HEK293 (cell line): Measurements from ENCODE around the gene OR2V2.

Source experiments
- CTCF ChIA-PET: fragments of 350-600 bp; formaldehyde crosslinking; extraction: SDS; loops from one replicate; lab custom pipeline; 2021; ENCODE audit warnings: antibody characterized with exemption; lab: Yijun Ruan, JAX
- POLR2A ChIA-PET: fragments of 300-600 bp; formaldehyde crosslinking; extraction: SDS; loops from one replicate; lab custom pipeline; 2020; ENCODE audit warnings: antibody characterized with exemption, inconsistent platforms; lab: Yijun Ruan, JAX
- H3K27ac ChIP-seq: fragments of 200-500 bp; sonication (Bioruptor generic); 2 replicates; pipeline ENCODE4 v1.5.1; 2014; ENCODE audit warnings: low read depth, low read length, control low read depth, inconsistent platforms; ENCODE audit errors: extremely low read depth
- H3K36me3 ChIP-seq, 2 experiments: fragments of 200-500 bp in 1 of 2; sonication (Bioruptor generic) in 1 of 2; 1 replicate in 1 of 2; 2 replicates in 1 of 2; pipeline ENCODE4 v1.5.1; 2014 to 2017; ENCODE audit warnings: inconsistent platforms in 2 of 2, low read length in 2 of 2; ENCODE audit not compliant: control insufficient read depth in 2 of 2, insufficient read depth in 1 of 2
- H3K4me1 ChIP-seq: fragments of 200-500 bp; sonication (Bioruptor generic); 2 replicates; pipeline ENCODE4 v1.5.1; 2014; ENCODE audit warnings: mild to moderate bottlenecking, low read length, inconsistent platforms; ENCODE audit not compliant: control insufficient read depth, insufficient read depth
- H3K4me3 ChIP-seq: 2 replicates; pipeline ENCODE4 v1.5.1; 2011; ENCODE audit warnings: low read depth, mild to moderate bottlenecking, control low read depth, low read length, moderate library complexity
- H3K9me3 ChIP-seq: fragments of 200-500 bp; sonication (Bioruptor generic); 2 replicates; pipeline ENCODE4 v1.5.1; 2014; ENCODE audit warnings: low read depth, low read length, inconsistent platforms; ENCODE audit not compliant: control insufficient read depth, insufficient read depth
- EGR2 ChIP-seq: fragments of 450-650 bp; formaldehyde crosslinking; IDR thresholded peaks from 2 replicates; pipeline ENCODE4 v1.5.1; 2016; ENCODE audit warnings: low read depth, missing biosample characterization, missing genetic modification characterization
- GLIS1 ChIP-seq: fragments of 450-650 bp; formaldehyde crosslinking; IDR thresholded peaks from 2 replicates; pipeline ENCODE4 v1.5.1; 2016; ENCODE audit warnings: missing biosample characterization, missing genetic modification characterization
- GLIS2 ChIP-seq: fragments of 450-650 bp; formaldehyde crosslinking; IDR thresholded peaks from 2 replicates; pipeline ENCODE4 v1.5.1; 2016; ENCODE audit warnings: missing biosample characterization, missing genetic modification characterization
- KLF8 ChIP-seq: fragments of 450-650 bp; formaldehyde crosslinking; IDR thresholded peaks from 2 replicates; pipeline ENCODE4 v1.5.1; 2016; ENCODE audit warnings: missing biosample characterization, missing genetic modification characterization
- PATZ1 ChIP-seq: fragments of 450-650 bp; formaldehyde crosslinking; IDR thresholded peaks from 2 replicates; pipeline ENCODE4 v1.5.1; 2016; ENCODE audit warnings: missing biosample characterization, missing genetic modification characterization
- PBX3 ChIP-seq: sonication (generic); formaldehyde crosslinking; IDR thresholded peaks from 2 replicates; pipeline ENCODE4 v1.8.1; 2022; ENCODE audit warnings: mild to moderate bottlenecking, moderate library complexity, missing genetic modification reagents
- PRDM10 ChIP-seq: fragments of 450-650 bp; formaldehyde crosslinking; IDR thresholded peaks from 2 replicates; pipeline ENCODE4 v1.5.1; 2016; ENCODE audit warnings: missing biosample characterization, missing genetic modification characterization
- PRDM6 ChIP-seq: fragments of 450-650 bp; formaldehyde crosslinking; IDR thresholded peaks from 2 replicates; pipeline ENCODE4 v1.5.1; 2017; ENCODE audit warnings: missing biosample characterization, missing genetic modification characterization
- ZBTB20 ChIP-seq: fragments of 450-650 bp; formaldehyde crosslinking; IDR thresholded peaks from 2 replicates; pipeline ENCODE4 v1.5.1; 2016; ENCODE audit warnings: missing biosample characterization, missing genetic modification characterization
- ZBTB48 ChIP-seq: fragments of 450-650 bp; formaldehyde crosslinking; IDR thresholded peaks from 2 replicates; pipeline ENCODE4 v1.5.1; 2016; ENCODE audit warnings: missing biosample characterization, missing genetic modification characterization
- ZEB2 ChIP-seq: fragments of 450-650 bp; formaldehyde crosslinking; IDR thresholded peaks from 2 replicates; pipeline ENCODE4 v1.5.1; 2016; ENCODE audit warnings: missing biosample characterization, missing genetic modification characterization
- ZFHX2 ChIP-seq: fragments of 450-650 bp; formaldehyde crosslinking; conservative IDR thresholded peaks from 2 replicates; pipeline ENCODE4 v1.5.1; 2016; ENCODE audit warnings: missing biosample characterization, missing genetic modification characterization
- ZNF169 ChIP-seq: fragments of 450-650 bp; formaldehyde crosslinking; IDR thresholded peaks from 2 replicates; pipeline ENCODE4 v1.5.1; 2016; ENCODE audit warnings: missing biosample characterization, missing genetic modification characterization
- ZNF335 ChIP-seq: fragments of 450-650 bp; formaldehyde crosslinking; conservative IDR thresholded peaks from 2 replicates; pipeline ENCODE4 v1.5.1; 2016; ENCODE audit warnings: missing biosample characterization, missing genetic modification characterization
- ZNF341 ChIP-seq: fragments of 450-650 bp; formaldehyde crosslinking; IDR thresholded peaks from 2 replicates; pipeline ENCODE4; 2016; ENCODE audit warnings: low read depth, missing biosample characterization, missing genetic modification characterization
- ZNF423 ChIP-seq: fragments of 450-650 bp; formaldehyde crosslinking; IDR thresholded peaks from 2 replicates; pipeline ENCODE4 v1.5.1; 2016; ENCODE audit warnings: missing biosample characterization, missing genetic modification characterization
- ZNF548 ChIP-seq: fragments of 450-650 bp; formaldehyde crosslinking; IDR thresholded peaks from 2 replicates; pipeline ENCODE4 v1.5.1; 2016; ENCODE audit warnings: missing biosample characterization, missing genetic modification characterization
- ZNF561 ChIP-seq: fragments of 450-650 bp; IDR thresholded peaks from 2 replicates; pipeline ENCODE4 v1.5.1; 2018; ENCODE audit warnings: missing biosample characterization, missing genetic modification characterization, borderline replicate concordance
- ZNF600 ChIP-seq: fragments of 450-650 bp; formaldehyde crosslinking; IDR thresholded peaks from 2 replicates; pipeline ENCODE4 v1.5.1; 2016; ENCODE audit warnings: missing biosample characterization, missing genetic modification characterization
- ZNF677 ChIP-seq: fragments of 450-650 bp; IDR thresholded peaks from 2 replicates; pipeline ENCODE4 v1.5.0; 2018; ENCODE audit warnings: missing biosample characterization, mild to moderate bottlenecking, missing genetic modification characterization, moderate library complexity
- ZNF701 ChIP-seq: fragments of 450-650 bp; formaldehyde crosslinking; IDR thresholded peaks from 2 replicates; pipeline ENCODE4 v1.5.1; 2016; ENCODE audit warnings: missing biosample characterization, missing genetic modification characterization
- ZNF777 ChIP-seq: fragments of 450-650 bp; formaldehyde crosslinking; IDR thresholded peaks from 2 replicates; pipeline ENCODE4 v1.5.1; 2017; ENCODE audit warnings: missing biosample characterization, missing genetic modification characterization, borderline replicate concordance
- ZSCAN18 ChIP-seq: fragments of 450-650 bp; formaldehyde crosslinking; IDR thresholded peaks from 2 replicates; pipeline ENCODE4 v1.5.1; 2016; ENCODE audit warnings: missing biosample characterization, missing genetic modification characterization
- ZSCAN30 ChIP-seq: fragments of 450-650 bp; IDR thresholded peaks from 2 replicates; pipeline ENCODE4 v1.5.1; 2018; ENCODE audit warnings: missing biosample characterization, mild to moderate bottlenecking, missing genetic modification characterization, moderate library complexity

OR2V2 gene

GRCh38 chr5:181189363-181189961 is 42.1 kb downstream of the OR2V2 start (continued):
- TF ChIP-seq PRDM6 (tag by site-specific recombination) = peak; percentile 49

GRCh38 chr5:181189962-181190710 is 42.8 kb downstream of the OR2V2 start:
- Histone ChIP-seq H3K9me3 (no peaks in the 10 kb centered on the region), H3K4me1 (no peaks in the 10 kb centered on the region), H3K36me3 (no peaks in the 10 kb centered on the region), H3K27ac (no peak overlapping the region; the same call in 1 of the 2 replicates), H3K4me3 (peak overlapping the region; percentile 53)
- ChIA-PET CTCF (interaction anchor here (0.6 to 4.1 kb wide), 7 partner anchors 14 to 61 kb away, joined by 3 to 27 read pairs (median 4); partner anchors contain the start of gene TRIM7), POLR2A (interaction anchor here (0.9 to 6.8 kb wide), 7 partner anchors 16 to 71 kb away, joined by 4 to 86 read pairs (median 5); partner anchors contain the start of genes RACK1, TRIM41, TRIM52 and TRIM7)
- TF ChIP-seq EGR2 (tag by site-specific recombination) (peak; percentile 67), PATZ1 (tag by site-specific recombination) (peak; percentile 68; the same call in 1 of the 2 replicates), ZFHX2 (tag by site-specific recombination) (peak; percentile 59), PRDM10 (tag by site-specific recombination) (0 out of 2 replicates have a peak, but pooled peaks have one; percentile 9), ZNF600 (tag by site-specific recombination) (peak; percentile 72), ZNF677 (tag by site-specific recombination) (0 out of 2 replicates have a peak, but pooled peaks have one; percentile 15), ZBTB20 (tag by site-specific recombination) (peak; percentile 30; the same call in 1 of the 2 replicates), ZNF701 (tag by site-specific recombination) (no peak), ZNF561 (tag by site-specific recombination) (no peak), GLIS2 (tag by site-specific recombination) (peak; percentile 80), PBX3 (CRISPR knock-in tag) (peak; percentile 20; the same call in 1 of the 2 replicates), ZSCAN18 (tag by site-specific recombination) (no peak), ZEB2 (tag by site-specific recombination) (0 out of 2 replicates have a peak, but pooled peaks have one; percentile 16), ZNF423 (tag by site-specific recombination) (peak; percentile 86), KLF8 (tag by site-specific recombination) (no peak), ZNF335 (peak; percentile 68), GLIS1 (peak; percentile 51), ZNF548 (tag by site-specific recombination) (no peak), ZSCAN30 (tag by site-specific recombination) (0 out of 2 replicates have a peak, but pooled peaks have one; percentile 9), ZNF341 (peak; percentile 90), ZNF169 (no peak), ZBTB48 (tag by site-specific recombination) (peak; percentile 21; the same call in 1 of the 2 replicates), ZNF777 (tag by site-specific recombination) (0 out of 2 replicates have a peak, but pooled peaks have one; percentile 42)
- TF ChIP-seq, all 188 proteins: peak for 17
